Measurements from ENCODE around the gene SMC6. TPM values are rescaled to one million over a fixed set of nuclear protein-coding genes. Genes with fewer than 3 reads are reported as not detected.
A peak's percentile ranks its signal among the peaks of the same experiment; 100 is the strongest.

Gene SMC6
- total RNA-seq, 1 experiment from 2014 or later = 46.7 TPM

- TF ChIP-seq USF2 (CRISPR knock-in tag; IDR thresholded peaks at IDR 0.05) (peak; percentile 24; the same call in 1 of the 2 replicates), JUN (CRISPR knock-in tag; IDR thresholded peaks at IDR 0.05) (no peak), GRHL2 (CRISPR knock-in tag; IDR thresholded peaks at IDR 0.05; ENCODE audit: insufficient replicate concordance, severe bottlenecking) (no peak), ATF6 (CRISPR knock-in tag; IDR thresholded peaks at IDR 0.05) (no peak), TP53 (CRISPR knock-in tag; IDR thresholded peaks at IDR 0.05) (no peak), FOXP4 (CRISPR knock-in tag; IDR thresholded peaks at IDR 0.05) (no peak), ATF1 (CRISPR knock-in tag; IDR thresholded peaks at IDR 0.05) (no peak), E2F5 (CRISPR knock-in tag; IDR thresholded peaks at IDR 0.05) (peak; percentile 35; the same call in 1 of the 2 replicates), HMGXB4 (CRISPR knock-in tag; IDR thresholded peaks at IDR 0.05) (peak; percentile 65; the same call in 1 of the 2 replicates), CBFB (CRISPR knock-in tag; IDR thresholded peaks at IDR 0.05; ENCODE audit: low read depth) (no peak), ATF2 (CRISPR knock-in tag; IDR thresholded peaks at IDR 0.05; ENCODE audit: borderline replicate concordance, low read depth) (no peak), SMAD3 (CRISPR knock-in tag; IDR thresholded peaks at IDR 0.05; ENCODE audit: borderline replicate concordance) (0 out of 2 replicates have a peak, but pooled peaks have one; percentile 20), ZNF317 (CRISPR knock-in tag; IDR thresholded peaks at IDR 0.05; ENCODE audit: borderline replicate concordance, low read depth) (no peak), NR3C1 (CRISPR knock-in tag; conservative IDR thresholded peaks at IDR 0.05; ENCODE audit: low read depth) (no peak), ZNF416 (CRISPR knock-in tag; IDR thresholded peaks at IDR 0.05) (no peak), AFF4 (CRISPR knock-in tag; IDR thresholded peaks at IDR 0.05; ENCODE audit: borderline replicate concordance) (no peak), ETV6 (CRISPR knock-in tag; IDR thresholded peaks at IDR 0.05) (no peak; the same call in 1 of the 2 replicates), ZMAT4 (CRISPR knock-in tag; IDR thresholded peaks at IDR 0.05) (no peak), E2F1 (CRISPR knock-in tag; IDR thresholded peaks at IDR 0.05) (no peak), RORB (CRISPR knock-in tag; IDR thresholded peaks at IDR 0.05) (no peak), MAX (CRISPR knock-in tag; IDR thresholded peaks at IDR 0.05) (peak; percentile 80; the same call in 1 of the 2 replicates), ELF4 (CRISPR knock-in tag; IDR thresholded peaks at IDR 0.05; ENCODE audit: low read depth) (0 out of 2 replicates have a peak, but pooled peaks have one; percentile 46)
These were observed 463 bp downstream of the SMC6 start (continued) for GRCh38 chr2:17752892-17753802.
